GM20000 (cell line): ENCODE data around the gene FGF7.

Source experiments
- DNase-seq: peaks from one replicate; pipeline ENCODE4 v3.0.0; 2012; ENCODE audit warnings: low spot score
- TF ChIP-seq, protein P1 (sequence below): IDR thresholded peaks from 2 replicates; pipeline ENCODE4 v1.5.1; 2012; ENCODE audit warnings: mild to moderate bottlenecking, control low read depth; ENCODE audit errors: extremely low read depth, missing control alignments

Gene FGF7

DNA sequence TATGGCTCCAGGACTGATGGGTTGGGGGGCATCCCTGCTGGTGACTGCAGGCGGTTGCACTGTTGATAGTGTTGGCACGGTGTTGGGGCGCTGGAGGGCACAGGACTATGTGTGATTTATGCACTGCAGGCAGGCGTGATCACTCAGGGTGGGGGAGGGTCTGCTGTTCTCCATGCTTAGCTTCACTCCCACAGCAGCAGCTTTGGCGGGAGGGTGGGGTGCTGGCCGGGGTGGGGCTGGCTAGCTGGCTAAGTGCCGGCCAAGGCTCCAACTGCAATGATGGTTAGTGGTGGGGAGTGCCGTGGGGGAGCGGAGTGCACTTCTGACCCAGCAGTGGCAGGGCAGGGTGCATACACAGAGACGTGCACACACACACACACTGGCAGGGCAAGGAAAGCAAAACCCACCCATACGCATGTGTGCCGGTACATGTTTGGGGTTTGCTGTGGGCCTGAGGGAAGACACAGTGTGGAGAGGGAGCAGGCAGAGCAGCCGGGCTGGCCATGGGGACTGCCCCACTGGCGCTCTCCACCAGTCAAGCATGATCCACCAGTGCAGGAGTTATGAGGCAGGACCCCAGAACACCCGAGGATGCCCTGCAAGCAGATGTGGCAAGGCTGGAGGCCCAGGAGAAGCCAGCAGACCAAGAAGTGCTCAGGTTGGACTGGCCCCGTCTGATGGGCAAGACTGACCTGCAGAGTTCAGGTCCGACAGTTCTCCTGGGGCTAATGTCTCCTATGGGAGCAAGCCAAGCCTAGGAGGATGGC, 16.5 kb upstream of the FGF7 start:
- DNase-seq: no peak
- TF ChIP-seq, protein P1, sequence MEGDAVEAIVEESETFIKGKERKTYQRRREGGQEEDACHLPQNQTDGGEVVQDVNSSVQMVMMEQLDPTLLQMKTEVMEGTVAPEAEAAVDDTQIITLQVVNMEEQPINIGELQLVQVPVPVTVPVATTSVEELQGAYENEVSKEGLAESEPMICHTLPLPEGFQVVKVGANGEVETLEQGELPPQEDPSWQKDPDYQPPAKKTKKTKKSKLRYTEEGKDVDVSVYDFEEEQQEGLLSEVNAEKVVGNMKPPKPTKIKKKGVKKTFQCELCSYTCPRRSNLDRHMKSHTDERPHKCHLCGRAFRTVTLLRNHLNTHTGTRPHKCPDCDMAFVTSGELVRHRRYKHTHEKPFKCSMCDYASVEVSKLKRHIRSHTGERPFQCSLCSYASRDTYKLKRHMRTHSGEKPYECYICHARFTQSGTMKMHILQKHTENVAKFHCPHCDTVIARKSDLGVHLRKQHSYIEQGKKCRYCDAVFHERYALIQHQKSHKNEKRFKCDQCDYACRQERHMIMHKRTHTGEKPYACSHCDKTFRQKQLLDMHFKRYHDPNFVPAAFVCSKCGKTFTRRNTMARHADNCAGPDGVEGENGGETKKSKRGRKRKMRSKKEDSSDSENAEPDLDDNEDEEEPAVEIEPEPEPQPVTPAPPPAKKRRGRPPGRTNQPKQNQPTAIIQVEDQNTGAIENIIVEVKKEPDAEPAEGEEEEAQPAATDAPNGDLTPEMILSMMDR: no peak

DNA sequence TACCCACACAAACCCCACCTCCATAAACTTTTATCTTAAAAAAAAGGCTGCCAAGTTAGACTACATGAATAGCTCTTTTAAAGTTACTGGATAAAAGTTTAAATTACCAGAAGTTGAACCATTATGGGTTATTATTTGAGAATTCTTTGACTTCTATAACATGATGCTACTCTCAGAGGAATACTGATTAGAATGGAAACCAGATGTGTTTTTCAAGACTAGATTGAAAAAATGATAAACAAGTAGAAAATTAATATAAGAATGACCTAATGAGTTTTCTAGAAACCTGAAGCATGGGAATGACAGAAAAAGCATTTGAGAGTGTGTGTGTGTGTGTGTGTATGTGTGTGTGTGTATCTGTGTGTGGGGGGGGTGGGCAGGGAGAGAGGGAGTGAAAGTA, 12.4 kb upstream of the FGF7 start:
- TF ChIP-seq, protein P1: no peak
- no peak for DNase-seq

DNA sequence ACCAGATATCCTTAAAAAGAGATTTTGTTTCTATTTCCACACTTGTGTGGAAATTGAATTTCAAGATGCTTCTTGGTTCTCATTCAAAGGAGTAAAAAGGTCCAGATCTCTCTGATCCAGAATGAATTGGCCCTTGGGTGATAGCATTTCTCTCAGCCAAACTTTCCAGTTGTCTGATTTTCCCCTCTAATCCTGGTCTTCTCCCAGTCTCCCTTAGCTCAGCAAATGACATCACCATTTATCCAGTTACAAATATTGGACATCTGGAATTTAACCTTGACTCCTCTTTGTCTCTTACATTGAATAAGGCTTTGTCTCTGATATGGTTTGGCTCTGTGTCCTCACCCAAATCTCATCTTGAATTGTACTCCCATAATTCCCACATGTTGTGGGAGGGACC, 10.2 kb upstream of the FGF7 start:
- no peak for DNase-seq
- TF ChIP-seq, protein P1: no peak

DNA sequence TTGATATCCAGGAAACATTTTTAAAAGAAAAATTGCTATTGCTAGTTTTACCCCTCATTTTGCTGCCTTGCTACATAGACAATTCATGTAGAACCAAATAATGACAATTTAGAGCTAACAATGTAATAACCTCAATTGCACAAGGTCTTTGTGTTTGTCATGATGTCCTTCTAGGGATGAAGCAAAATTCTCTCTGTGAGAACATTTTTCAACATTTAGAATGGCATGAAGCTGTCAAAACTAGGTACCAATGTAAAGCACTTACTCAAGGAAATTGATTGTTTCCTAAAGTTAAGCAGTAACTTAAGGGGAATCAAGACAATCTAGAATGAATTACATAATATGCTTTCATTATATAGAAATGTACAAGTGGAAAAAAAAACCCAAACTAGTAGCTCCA, 7.9 kb upstream of the FGF7 start:
- DNase-seq: no peak
- TF ChIP-seq, protein P1: no peak

DNA sequence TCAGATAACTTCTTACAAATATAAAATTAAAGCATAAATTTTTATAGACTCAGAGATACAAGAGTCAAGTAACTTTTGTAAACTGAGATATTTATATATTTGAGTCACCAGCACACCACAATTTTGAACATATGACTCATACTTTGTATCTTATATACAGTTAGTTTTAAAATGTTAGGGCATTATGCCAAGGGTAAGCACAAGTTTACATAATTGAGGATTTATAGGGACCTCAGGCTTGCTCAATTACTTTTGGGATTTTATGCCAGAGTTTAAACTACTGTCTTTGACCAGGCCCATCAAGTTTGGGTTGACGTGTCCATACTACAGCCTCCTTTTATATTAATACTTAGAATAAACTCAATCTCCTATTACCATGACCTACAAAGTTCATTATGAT, 7.4 kb upstream of the FGF7 start:
- TF ChIP-seq, protein P1: no peak
- DNase-seq: no peak

DNA sequence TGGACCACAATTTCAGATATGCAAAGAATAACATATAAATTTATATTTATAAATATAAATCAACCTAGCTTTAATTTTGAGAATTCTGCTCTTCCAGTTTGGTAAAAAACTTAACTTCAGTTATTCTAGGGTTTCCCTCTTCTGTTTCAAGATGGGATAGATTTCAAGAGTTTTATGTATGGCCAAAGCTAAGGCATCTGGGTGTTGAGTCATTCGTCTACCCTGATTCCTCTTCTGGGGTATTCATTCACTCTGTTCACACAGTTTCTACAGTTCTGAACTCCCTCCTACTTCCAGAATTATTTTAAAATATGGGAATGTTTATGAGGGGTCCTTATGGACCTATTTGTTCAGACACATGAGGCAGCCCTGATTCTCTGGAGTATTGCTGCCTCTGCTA, 4.2 kb upstream of the FGF7 start:
- DNase-seq: no peak
- TF ChIP-seq, protein P1: no peak

DNA sequence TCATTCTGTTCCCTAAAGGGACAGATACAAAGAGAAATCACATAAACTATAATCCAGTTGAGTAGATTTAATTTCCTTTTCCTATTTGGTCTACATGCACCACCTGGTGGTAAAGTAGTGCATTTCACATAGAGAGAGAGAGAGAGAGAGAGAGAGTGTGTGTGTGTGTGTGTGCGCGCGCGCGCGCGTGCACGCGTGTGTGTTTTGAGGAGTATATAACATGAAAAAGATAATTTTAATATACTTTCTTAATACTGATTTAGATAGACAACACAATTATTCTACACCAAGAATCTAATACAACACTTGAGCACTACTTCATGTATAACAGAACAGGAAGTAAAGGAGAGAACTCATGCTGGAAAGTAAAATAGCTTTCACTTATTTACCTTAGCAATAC, 1.1 kb upstream of the FGF7 start:
- peak; percentile 20 for DNase-seq
- TF ChIP-seq, protein P1: peak; percentile 35
